ENCODE data around the gene ICA1L. TPM values are rescaled to one million over a fixed set of nuclear protein-coding genes. Genes with fewer than 3 reads are reported as not detected.

The ICA1L gene
- polyA plus RNA-seq, 1 of the 3 experiments (the other 2 are of a cell fraction) = 3.7 TPM

DNA sequence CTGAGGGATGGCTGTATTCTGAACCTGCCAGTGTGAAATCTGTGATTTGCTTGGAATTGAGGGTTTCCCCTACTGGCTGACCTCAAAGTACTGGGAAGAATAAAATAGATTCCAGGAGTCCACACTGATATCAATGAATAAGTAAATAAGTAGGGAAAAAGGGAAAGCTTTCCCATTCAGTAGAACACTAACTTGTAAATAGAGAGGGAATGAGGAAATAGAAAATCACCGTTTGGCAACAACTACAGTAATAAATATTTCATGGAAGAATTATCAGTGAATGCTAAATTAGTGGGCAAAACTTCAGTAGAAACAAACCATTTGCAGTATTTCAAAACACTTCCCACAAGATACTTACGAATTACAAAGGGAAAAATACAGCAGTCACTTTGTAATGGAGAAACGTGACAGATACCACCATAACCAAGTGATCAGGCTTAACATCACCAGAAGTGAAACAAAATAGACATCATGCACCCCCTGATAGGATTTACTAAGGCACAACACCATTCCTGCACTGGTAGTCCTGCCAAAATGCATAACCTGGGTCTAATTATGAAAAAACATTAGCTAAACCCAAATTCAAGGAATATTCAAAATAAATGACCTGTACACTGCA lies 88.5 kb downstream of the ICA1L start:
- TF ChIP-seq FOSL2 (IDR thresholded peaks at IDR 0.05; ENCODE audit: borderline replicate concordance, low read depth) (no peak), SIN3A (IDR thresholded peaks at IDR 0.05; ENCODE audit: borderline replicate concordance, low read depth, low read length) (no peak), JUND (IDR thresholded peaks at IDR 0.05) (no peak), EZH2phosphoT487 (IDR thresholded peaks at IDR 0.05; ENCODE audit: borderline replicate concordance, low read depth) (no peak), ELF1 (IDR thresholded peaks at IDR 0.05) (no peak), GABPA (IDR thresholded peaks at IDR 0.05; ENCODE audit: low read depth) (no peak)
- TF ChIP-seq, protein P1, sequence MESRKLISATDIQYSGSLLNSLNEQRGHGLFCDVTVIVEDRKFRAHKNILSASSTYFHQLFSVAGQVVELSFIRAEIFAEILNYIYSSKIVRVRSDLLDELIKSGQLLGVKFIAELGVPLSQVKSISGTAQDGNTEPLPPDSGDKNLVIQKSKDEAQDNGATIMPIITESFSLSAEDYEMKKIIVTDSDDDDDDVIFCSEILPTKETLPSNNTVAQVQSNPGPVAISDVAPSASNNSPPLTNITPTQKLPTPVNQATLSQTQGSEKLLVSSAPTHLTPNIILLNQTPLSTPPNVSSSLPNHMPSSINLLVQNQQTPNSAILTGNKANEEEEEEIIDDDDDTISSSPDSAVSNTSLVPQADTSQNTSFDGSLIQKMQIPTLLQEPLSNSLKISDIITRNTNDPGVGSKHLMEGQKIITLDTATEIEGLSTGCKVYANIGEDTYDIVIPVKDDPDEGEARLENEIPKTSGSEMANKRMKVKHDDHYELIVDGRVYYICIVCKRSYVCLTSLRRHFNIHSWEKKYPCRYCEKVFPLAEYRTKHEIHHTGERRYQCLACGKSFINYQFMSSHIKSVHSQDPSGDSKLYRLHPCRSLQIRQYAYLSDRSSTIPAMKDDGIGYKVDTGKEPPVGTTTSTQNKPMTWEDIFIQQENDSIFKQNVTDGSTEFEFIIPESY (IDR thresholded peaks at IDR 0.05; ENCODE audit: borderline replicate concordance, low read depth) = no peak
- Histone ChIP-seq H3K4me2 (no peak overlapping the region), H3K9me2 (no peaks in the 10 kb centered on the region), H3K27me3 (ENCODE audit: insufficient read depth) (no peaks in the 10 kb centered on the region), H3K4me1 (ENCODE audit: control insufficient read depth in 1 of 2, insufficient read depth in 2 of 2, low read depth in 1 of 2, low read length in 1 of 2) (no peaks in the 10 kb centered on the region), H3K4me3 (ENCODE audit: low read depth in 2 of 2, low read length in 1 of 2) (no peak overlapping the region), H3K36me3 (replicated peaks in 1 of 2; ENCODE audit: control insufficient read depth in 1 of 2, insufficient read depth in 2 of 2, low read length in 1 of 2) (peaks cover 0 to 21% of the 10 kb centered on the region in 2 experiments), H3K79me2 (ENCODE audit: insufficient read depth) (no peaks in the 10 kb centered on the region), H2AFZ (ENCODE audit: low read depth) (no peak overlapping the region), H3K27ac (ENCODE audit: low read depth in 2 of 2, low read length in 1 of 2) (no peak overlapping the region), H4K20me1 (ENCODE audit: insufficient read depth) (no peaks in the 10 kb centered on the region), H3F3A (replicated peaks; ENCODE audit: insufficient read depth) (no peaks in the 10 kb centered on the region), H3K9ac (no peak overlapping the region), H3K9me3 (no peaks in the 10 kb centered on the region)
- DNase-seq = no peak
- ChIA-PET POLR2A (no interaction called here), CTCF (no interaction called here)
- 94% methylated on average over 3 of the region's 3 CpGs for WGBS (ENCODE audit: low lambda C conversion rate)

DNA sequence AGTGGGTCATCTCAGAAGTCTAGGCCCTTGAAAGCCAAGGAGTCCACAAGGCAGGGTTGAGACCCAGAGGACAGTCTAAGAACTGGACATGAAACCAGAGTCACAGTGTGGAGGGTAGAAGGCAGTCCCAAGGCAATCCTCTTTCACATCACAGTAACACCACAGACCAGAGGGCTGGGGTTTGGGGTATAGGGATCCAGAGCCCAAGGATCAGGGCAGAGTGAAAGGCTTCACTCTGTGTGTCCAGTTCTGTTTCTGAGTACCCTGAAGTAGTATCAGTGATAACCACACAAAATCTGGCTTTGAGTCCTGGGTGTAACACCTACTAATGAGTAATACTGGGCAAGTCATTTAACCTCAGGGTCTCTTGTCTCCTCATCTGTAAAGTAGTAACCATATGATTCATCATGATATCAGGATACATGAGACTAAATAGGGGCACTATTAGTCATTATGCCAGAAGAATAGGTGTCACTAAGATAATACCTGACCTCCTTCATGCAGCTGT lies 91.0 kb downstream of the ICA1L start:
- ChIA-PET CTCF (no interaction called here), POLR2A (no interaction called here)
- Histone ChIP-seq H3K36me3 (replicated peaks in 1 of 2; ENCODE audit: control insufficient read depth in 1 of 2, insufficient read depth in 2 of 2, low read length in 1 of 2) (peaks cover 0 to 15% of the 10 kb centered on the region in 2 experiments), H3K9ac (no peak overlapping the region), H3K4me3 (ENCODE audit: low read depth in 2 of 2, low read length in 1 of 2) (no peak overlapping the region), H3F3A (replicated peaks; ENCODE audit: insufficient read depth) (no peaks in the 10 kb centered on the region), H3K79me2 (ENCODE audit: insufficient read depth) (no peaks in the 10 kb centered on the region), H3K9me2 (no peaks in the 10 kb centered on the region), H2AFZ (ENCODE audit: low read depth) (no peak overlapping the region), H4K20me1 (ENCODE audit: insufficient read depth) (no peaks in the 10 kb centered on the region), H3K27me3 (ENCODE audit: insufficient read depth) (no peaks in the 10 kb centered on the region), H3K4me1 (ENCODE audit: control insufficient read depth in 1 of 2, insufficient read depth in 2 of 2, low read depth in 1 of 2, low read length in 1 of 2) (no peaks in the 10 kb centered on the region), H3K4me2 (no peak overlapping the region), H3K27ac (ENCODE audit: low read depth in 2 of 2, low read length in 1 of 2) (no peak overlapping the region), H3K9me3 (no peaks in the 10 kb centered on the region)
- no peak for DNase-seq
- no peak for TF ChIP-seq FOXJ3 (CRISPR knock-in tag; IDR thresholded peaks at IDR 0.05)
- TF ChIP-seq, protein P2, sequence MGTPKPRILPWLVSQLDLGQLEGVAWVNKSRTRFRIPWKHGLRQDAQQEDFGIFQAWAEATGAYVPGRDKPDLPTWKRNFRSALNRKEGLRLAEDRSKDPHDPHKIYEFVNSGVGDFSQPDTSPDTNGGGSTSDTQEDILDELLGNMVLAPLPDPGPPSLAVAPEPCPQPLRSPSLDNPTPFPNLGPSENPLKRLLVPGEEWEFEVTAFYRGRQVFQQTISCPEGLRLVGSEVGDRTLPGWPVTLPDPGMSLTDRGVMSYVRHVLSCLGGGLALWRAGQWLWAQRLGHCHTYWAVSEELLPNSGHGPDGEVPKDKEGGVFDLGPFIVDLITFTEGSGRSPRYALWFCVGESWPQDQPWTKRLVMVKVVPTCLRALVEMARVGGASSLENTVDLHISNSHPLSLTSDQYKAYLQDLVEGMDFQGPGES (IDR thresholded peaks at IDR 0.05; ENCODE audit: low read depth, low read length) = no peak
- no peak for TF ChIP-seq FOXM1 (IDR thresholded peaks at IDR 0.05; ENCODE audit: low read depth)
- no peak for TF ChIP-seq NFIC (IDR thresholded peaks at IDR 0.05; ENCODE audit: borderline replicate concordance)
- peak; percentile 22; the same call in 1 of the 2 replicates for TF ChIP-seq JUND (IDR thresholded peaks at IDR 0.05)
- no peak for TF ChIP-seq SIN3A (IDR thresholded peaks at IDR 0.05; ENCODE audit: borderline replicate concordance, low read depth, low read length)
- TF ChIP-seq GATA2 (CRISPR knock-in tag; IDR thresholded peaks at IDR 0.05) = no peak
- TF ChIP-seq RXRA (IDR thresholded peaks at IDR 0.05; ENCODE audit: borderline replicate concordance, low read depth) = no peak
- no peak for TF ChIP-seq CHD2 (IDR thresholded peaks at IDR 0.05; ENCODE audit: low read length, partially characterized antibody)
- TF ChIP-seq, protein P3, sequence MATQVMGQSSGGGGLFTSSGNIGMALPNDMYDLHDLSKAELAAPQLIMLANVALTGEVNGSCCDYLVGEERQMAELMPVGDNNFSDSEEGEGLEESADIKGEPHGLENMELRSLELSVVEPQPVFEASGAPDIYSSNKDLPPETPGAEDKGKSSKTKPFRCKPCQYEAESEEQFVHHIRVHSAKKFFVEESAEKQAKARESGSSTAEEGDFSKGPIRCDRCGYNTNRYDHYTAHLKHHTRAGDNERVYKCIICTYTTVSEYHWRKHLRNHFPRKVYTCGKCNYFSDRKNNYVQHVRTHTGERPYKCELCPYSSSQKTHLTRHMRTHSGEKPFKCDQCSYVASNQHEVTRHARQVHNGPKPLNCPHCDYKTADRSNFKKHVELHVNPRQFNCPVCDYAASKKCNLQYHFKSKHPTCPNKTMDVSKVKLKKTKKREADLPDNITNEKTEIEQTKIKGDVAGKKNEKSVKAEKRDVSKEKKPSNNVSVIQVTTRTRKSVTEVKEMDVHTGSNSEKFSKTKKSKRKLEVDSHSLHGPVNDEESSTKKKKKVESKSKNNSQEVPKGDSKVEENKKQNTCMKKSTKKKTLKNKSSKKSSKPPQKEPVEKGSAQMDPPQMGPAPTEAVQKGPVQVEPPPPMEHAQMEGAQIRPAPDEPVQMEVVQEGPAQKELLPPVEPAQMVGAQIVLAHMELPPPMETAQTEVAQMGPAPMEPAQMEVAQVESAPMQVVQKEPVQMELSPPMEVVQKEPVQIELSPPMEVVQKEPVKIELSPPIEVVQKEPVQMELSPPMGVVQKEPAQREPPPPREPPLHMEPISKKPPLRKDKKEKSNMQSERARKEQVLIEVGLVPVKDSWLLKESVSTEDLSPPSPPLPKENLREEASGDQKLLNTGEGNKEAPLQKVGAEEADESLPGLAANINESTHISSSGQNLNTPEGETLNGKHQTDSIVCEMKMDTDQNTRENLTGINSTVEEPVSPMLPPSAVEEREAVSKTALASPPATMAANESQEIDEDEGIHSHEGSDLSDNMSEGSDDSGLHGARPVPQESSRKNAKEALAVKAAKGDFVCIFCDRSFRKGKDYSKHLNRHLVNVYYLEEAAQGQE (IDR thresholded peaks at IDR 0.05; ENCODE audit: low read depth, low read length) = no peak
- no peak for TF ChIP-seq TEAD4 (IDR thresholded peaks at IDR 0.05; ENCODE audit: borderline replicate concordance, insufficient read depth)
- no peak for TF ChIP-seq USF2 (IDR thresholded peaks at IDR 0.05; ENCODE audit: borderline replicate concordance, low read depth, low read length)
- no peak for TF ChIP-seq YY1 (IDR thresholded peaks at IDR 0.05; ENCODE audit: low read depth)
- no peak for TF ChIP-seq MXI1 (IDR thresholded peaks at IDR 0.05; ENCODE audit: low read depth, low read length)
- no peak for TF ChIP-seq POLR2AphosphoS5 (IDR thresholded peaks at IDR 0.05; ENCODE audit: low read depth, low read length)
- no peak for TF ChIP-seq RFX5 (IDR thresholded peaks at IDR 0.05; ENCODE audit: low read length)
